H9 (cell line): ENCODE measurements around the gene IFT122. TPM values are rescaled to one million over a fixed set of nuclear protein-coding genes. Genes with fewer than 3 reads are reported as not detected.

Experiments
- DNase-seq: peaks from one replicate; pipeline ENCODE4 v3.0.0-alpha.2; 2017
- H2AFZ ChIP-seq: one replicate; pipeline ENCODE4 v1.6.1; 2013; ENCODE audit warnings: mild to moderate bottlenecking, low read length, control low read depth, moderate library complexity
- H2AK5ac ChIP-seq: 2 replicates; pipeline ENCODE4 v1.6.1; 2013; ENCODE audit warnings: low read length, control low read depth, mixed read lengths; ENCODE audit not compliant: insufficient read length
- H2BK120ac ChIP-seq: one replicate; pipeline ENCODE4 v1.6.1; 2013; ENCODE audit warnings: low read depth, mild to moderate bottlenecking, low read length, control low read depth, inconsistent platforms; ENCODE audit not compliant: poor library complexity, severe bottlenecking
- H2BK12ac ChIP-seq: 2 replicates; pipeline ENCODE4 v1.6.1; 2013; ENCODE audit warnings: low read length, control low read depth, mixed read lengths, low read depth; ENCODE audit not compliant: insufficient read length
- H2BK15ac ChIP-seq: 2 replicates; pipeline ENCODE4 v1.6.1; 2013; ENCODE audit warnings: low read depth, low read length, control low read depth
- H2BK20ac ChIP-seq: one replicate; pipeline ENCODE4 v1.6.1; 2013; ENCODE audit warnings: low read depth, mild to moderate bottlenecking, low read length, control low read depth, inconsistent platforms; ENCODE audit not compliant: poor library complexity, severe bottlenecking
- H2BK5ac ChIP-seq: 2 replicates; pipeline ENCODE4 v1.6.1; 2013; ENCODE audit warnings: low read length, control low read depth, mixed read lengths; ENCODE audit not compliant: insufficient read length
- H3K14ac ChIP-seq: 2 replicates; pipeline ENCODE4 v1.6.1; 2013; ENCODE audit warnings: low read length, control low read depth; ENCODE audit not compliant: insufficient read depth
- H3K18ac ChIP-seq: 2 replicates; pipeline ENCODE4 v1.6.1; 2013; ENCODE audit warnings: low read depth, mild to moderate bottlenecking, mixed read lengths, low read length, control low read depth; ENCODE audit not compliant: insufficient read length
- H3K23ac ChIP-seq: 2 replicates; pipeline ENCODE4 v1.6.1; 2013; ENCODE audit warnings: low read length, control low read depth, mixed read lengths, low read depth; ENCODE audit not compliant: insufficient read length
- H3K23me2 ChIP-seq: 2 replicates; pipeline ENCODE4 v1.6.1; 2013; ENCODE audit warnings: low read depth, mild to moderate bottlenecking, mixed read lengths, low read length, control low read depth; ENCODE audit not compliant: insufficient read length, poor library complexity, severe bottlenecking
- H3K27ac ChIP-seq: 2 replicates; pipeline ENCODE4 v1.5.1; 2013; ENCODE audit warnings: low read length, control low read depth, mixed read lengths, low read depth; ENCODE audit not compliant: insufficient read length
- H3K27me3 ChIP-seq: 2 replicates; pipeline ENCODE4 v1.6.1; 2013; ENCODE audit warnings: low read length, control low read depth, inconsistent platforms; ENCODE audit not compliant: insufficient read depth
- H3K4ac ChIP-seq: 2 replicates; pipeline ENCODE4 v1.6.1; 2013; ENCODE audit warnings: low read depth, mild to moderate bottlenecking, control low read depth, inconsistent platforms, low read length, moderate library complexity
- H3K4me1 ChIP-seq: 2 replicates; pipeline ENCODE4 v1.6.1; 2013; ENCODE audit warnings: low read length, control low read depth, inconsistent platforms; ENCODE audit not compliant: insufficient read depth
- H3K4me2 ChIP-seq: 2 replicates; pipeline ENCODE4 v1.6.1; 2013; ENCODE audit warnings: low read length, control low read depth, mixed read lengths; ENCODE audit not compliant: insufficient read length, insufficient read depth
- H3K56ac ChIP-seq: 2 replicates; pipeline ENCODE4 v1.6.1; 2013; ENCODE audit warnings: low read depth, mild to moderate bottlenecking, mixed read lengths, low read length, control low read depth; ENCODE audit not compliant: insufficient read length
- H3K79me1 ChIP-seq: 2 replicates; pipeline ENCODE4 v1.6.1; 2013; ENCODE audit warnings: low read depth, mild to moderate bottlenecking, moderate library complexity, low read length, control low read depth, inconsistent platforms; ENCODE audit not compliant: insufficient read depth, poor library complexity, severe bottlenecking
- H3K79me2 ChIP-seq: 2 replicates; pipeline ENCODE4 v1.6.1; 2013; ENCODE audit warnings: low read length, control low read depth, inconsistent platforms; ENCODE audit not compliant: insufficient read depth
- H3K9ac ChIP-seq: 2 replicates; pipeline ENCODE4 v1.6.1; 2013; ENCODE audit warnings: low read length, control low read depth, mixed read lengths; ENCODE audit not compliant: insufficient read length; ENCODE audit errors: extremely low read depth
- H3K9me3 ChIP-seq: one replicate; pipeline ENCODE4 v1.6.1; 2013; ENCODE audit warnings: low read depth, low read length, inconsistent platforms; ENCODE audit not compliant: control insufficient read depth
- H3T11ph ChIP-seq: one replicate; pipeline ENCODE4 v1.6.1; 2013; ENCODE audit warnings: mild to moderate bottlenecking, low read length, control low read depth, inconsistent platforms
- H4K20me1 ChIP-seq: one replicate; pipeline ENCODE4 v1.6.1; 2013; ENCODE audit not compliant: control insufficient read depth, insufficient read length, insufficient read depth
- H4K5ac ChIP-seq: 2 replicates; pipeline ENCODE4 v1.6.1; 2013; ENCODE audit warnings: low read depth, mild to moderate bottlenecking, mixed read lengths, low read length, control low read depth; ENCODE audit not compliant: insufficient read length
- H4K8ac ChIP-seq: replicated peaks from 2 replicates; pipeline ENCODE4 v1.6.1; 2013; ENCODE audit warnings: low read length, control low read depth, mixed read lengths, low read depth; ENCODE audit not compliant: insufficient read length
- H4K91ac ChIP-seq: 2 replicates; pipeline ENCODE4 v1.6.1; 2013; ENCODE audit warnings: low read depth, mild to moderate bottlenecking, moderate library complexity, mixed read lengths, low read length, control low read depth; ENCODE audit not compliant: insufficient read length
- H3K27ac Mint-ChIP-seq, 3 experiments: 2 replicates in 2 of 3; 3 replicates in 1 of 3; pipeline ENCODE4 v1.8.0; 2020 to 2021; ENCODE audit warnings: mixed read lengths in 3 of 3, mild to moderate bottlenecking in 1 of 3, moderate library complexity in 1 of 3
- H3K27me3 Mint-ChIP-seq: 2 replicates; pipeline ENCODE4 v1.8.0; 2021; ENCODE audit warnings: low read depth, mild to moderate bottlenecking, moderate library complexity, mixed read lengths
- H3K36me3 Mint-ChIP-seq, 3 experiments: 2 replicates in 2 of 3; 3 replicates in 1 of 3; pipeline ENCODE4 v1.8.0; 2020 to 2021; ENCODE audit warnings: low read depth in 3 of 3, mixed read lengths in 3 of 3; ENCODE audit not compliant: insufficient read depth in 1 of 3
- H3K4me1 Mint-ChIP-seq, 2 experiments: 2 replicates each; pipeline ENCODE4 v1.8.0; 2020; ENCODE audit warnings: mixed read lengths in 2 of 2
- H3K4me3 Mint-ChIP-seq, 2 experiments: 2 replicates in 1 of 2; 3 replicates in 1 of 2; pipeline ENCODE4 v1.8.0; 2020 to 2021; ENCODE audit warnings: mild to moderate bottlenecking in 2 of 2, mixed read lengths in 2 of 2, moderate library complexity in 1 of 2
- H3K9me3 Mint-ChIP-seq, 2 experiments: 2 replicates in 1 of 2; 3 replicates in 1 of 2; pipeline ENCODE4 v1.8.0; 2020; ENCODE audit warnings: mild to moderate bottlenecking in 2 of 2, mixed read lengths in 2 of 2, moderate library complexity in 1 of 2
- WGBS: extraction: QIAGEN DNeasy Blood & Tissue Kit; methylation state at CpG from one replicate; pipeline ENCODE4 v1.1.7; 2013; ENCODE audit warnings: missing lambda C conversion rate, low lambda C conversion rate, mixed read lengths; ENCODE audit not compliant: insufficient read length; ENCODE audit errors: extremely low coverage; 5-methylcytosine and 5-hydroxymethylcytosine counted together
- total RNA-seq: library from RNA; stranded (reverse); gene quantifications from 2 replicates; pipeline ENCODE4 v1.2.1, GENCODE V29; 2021
- TF ChIP-seq, protein P1 (sequence below): fragments of 200-600 bp; sonication (generic); conservative IDR thresholded peaks from 3 replicates; pipeline ENCODE4 v1.8.0; 2021; ENCODE audit warnings: antibody characterized with exemption, mild to moderate bottlenecking

The IFT122 gene
- total RNA-seq, 1 experiment from 2014 or later, result 19.3 TPM

DNA sequence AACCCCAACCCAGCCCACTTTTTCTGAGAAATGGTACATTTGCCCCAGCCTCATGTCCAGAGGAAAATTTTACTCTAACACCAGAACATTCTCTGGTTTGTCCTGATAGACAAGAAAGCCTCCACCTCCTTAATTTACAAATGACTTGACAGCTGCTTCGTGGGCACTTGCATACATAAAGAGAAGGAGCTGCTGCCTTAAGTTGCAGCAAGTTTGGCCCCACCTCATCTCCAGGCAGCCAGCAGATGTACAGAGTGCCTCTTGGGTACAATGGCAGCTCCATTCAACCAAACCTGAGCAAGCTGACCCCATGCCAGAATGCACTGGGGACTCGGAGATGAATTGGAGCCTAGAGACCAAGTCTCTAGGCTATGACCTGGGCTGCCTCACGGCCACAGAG, 96.8 kb downstream of the IFT122 start:
- Histone ChIP-seq H3K79me2 (no peaks in the 10 kb centered on the region), H2BK5ac (no peak overlapping the region), H3K4ac (no peak overlapping the region), H3K9ac (no peak overlapping the region), H2BK120ac (no peak overlapping the region), H2BK15ac (no peak overlapping the region), H2AFZ (no peak overlapping the region), H3K18ac (no peak overlapping the region), H3K4me2 (no peak overlapping the region), H2BK20ac (no peak overlapping the region), H2AK5ac (no peak overlapping the region), H3K23me2 (no peaks in the 10 kb centered on the region), H4K8ac (no peak overlapping the region), H4K20me1 (no peaks in the 10 kb centered on the region), H4K5ac (no peak overlapping the region), H2BK12ac (no peak overlapping the region), H3K23ac (no peak overlapping the region), H3K14ac (no peak overlapping the region), H4K91ac (no peak overlapping the region), H3T11ph (no peak overlapping the region), H3K9me3 (no peaks in the 10 kb centered on the region), H3K4me1 (peaks cover 2% of the 10 kb centered on the region; the same call in 1 of the 2 replicates), H3K56ac (no peak overlapping the region), H3K27ac (no peak overlapping the region), H3K79me1 (no peaks in the 10 kb centered on the region), H3K27me3 (no peaks in the 10 kb centered on the region)
- H3K27ac Mint-ChIP-seq, result no peak overlapping the region
- no peaks in the 10 kb centered on the region; a peak in 1 of 7 replicates for H3K36me3 Mint-ChIP-seq
- TF ChIP-seq, protein P1, sequence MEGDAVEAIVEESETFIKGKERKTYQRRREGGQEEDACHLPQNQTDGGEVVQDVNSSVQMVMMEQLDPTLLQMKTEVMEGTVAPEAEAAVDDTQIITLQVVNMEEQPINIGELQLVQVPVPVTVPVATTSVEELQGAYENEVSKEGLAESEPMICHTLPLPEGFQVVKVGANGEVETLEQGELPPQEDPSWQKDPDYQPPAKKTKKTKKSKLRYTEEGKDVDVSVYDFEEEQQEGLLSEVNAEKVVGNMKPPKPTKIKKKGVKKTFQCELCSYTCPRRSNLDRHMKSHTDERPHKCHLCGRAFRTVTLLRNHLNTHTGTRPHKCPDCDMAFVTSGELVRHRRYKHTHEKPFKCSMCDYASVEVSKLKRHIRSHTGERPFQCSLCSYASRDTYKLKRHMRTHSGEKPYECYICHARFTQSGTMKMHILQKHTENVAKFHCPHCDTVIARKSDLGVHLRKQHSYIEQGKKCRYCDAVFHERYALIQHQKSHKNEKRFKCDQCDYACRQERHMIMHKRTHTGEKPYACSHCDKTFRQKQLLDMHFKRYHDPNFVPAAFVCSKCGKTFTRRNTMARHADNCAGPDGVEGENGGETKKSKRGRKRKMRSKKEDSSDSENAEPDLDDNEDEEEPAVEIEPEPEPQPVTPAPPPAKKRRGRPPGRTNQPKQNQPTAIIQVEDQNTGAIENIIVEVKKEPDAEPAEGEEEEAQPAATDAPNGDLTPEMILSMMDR, result no peak
- 0 out of 5 replicates have a peak, but pooled peaks cover 0 to 3% of the 10 kb centered on the region in 2 experiments for H3K9me3 Mint-ChIP-seq
- peaks cover 6% of the 10 kb centered on the region for H3K27me3 Mint-ChIP-seq
- H3K4me3 Mint-ChIP-seq, result no peak overlapping the region; a peak in 1 of 5 replicates
- peaks cover 30 to 38% of the 10 kb centered on the region in 2 experiments for H3K4me1 Mint-ChIP-seq
- no CpG with 5 or more reads among the region's 3 CpGs for WGBS
- no peak for DNase-seq
